ENCODE results near the gene NDC80. TPM values are rescaled to one million over a fixed set of nuclear protein-coding genes. Genes with fewer than 3 reads are reported as not detected.

The NDC80 gene
- total and polyA plus RNA-seq, 9 of the 15 experiments (the other 6 are each of a cell fraction or from before 2014, with no cell fraction given), result 65.2 to 97.9 (median 83.3) TPM

DNA sequence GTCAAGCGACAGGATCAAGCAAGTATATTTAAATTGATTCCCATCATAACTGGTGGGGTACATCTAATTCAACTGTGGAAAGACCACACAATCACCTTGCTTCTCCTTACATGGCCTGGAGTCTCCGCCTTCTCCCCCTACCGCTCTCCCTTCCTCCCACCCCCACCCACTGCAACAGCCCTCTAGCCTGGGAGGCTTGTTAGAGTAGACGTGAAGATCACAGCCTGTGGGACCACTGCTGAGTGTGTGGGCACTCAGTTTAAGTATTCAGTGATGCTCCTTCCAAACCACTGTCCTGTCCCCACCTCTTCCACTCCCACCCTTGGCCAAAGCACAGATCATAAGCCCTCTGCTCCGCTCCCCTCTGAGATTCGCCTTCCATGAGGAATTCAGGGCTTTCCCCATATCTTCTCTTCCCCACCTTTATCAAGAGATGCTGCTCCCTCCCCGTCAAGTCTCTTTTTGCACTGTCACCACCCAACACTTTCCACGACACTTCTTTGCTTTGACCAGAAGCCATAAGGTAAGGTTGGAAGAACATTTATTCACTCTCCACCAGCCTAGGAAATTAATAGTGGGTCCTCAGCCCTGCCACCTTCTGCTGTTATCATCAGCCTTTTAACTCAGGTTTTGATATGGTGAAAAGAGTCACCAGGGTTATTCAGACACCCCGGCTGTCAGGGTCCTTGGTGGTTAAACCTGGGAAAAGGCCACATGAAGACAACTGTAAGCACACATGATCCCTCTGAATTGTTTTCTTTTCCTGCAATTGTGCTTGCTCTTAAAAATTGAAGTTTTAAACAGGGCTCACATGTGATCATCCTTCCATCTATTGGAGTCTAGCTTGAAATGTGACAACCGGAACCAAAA, 1.8 kb upstream of the NDC80 start:
- H3K9me3 ChIP-seq (replicated peaks; ENCODE audit: control insufficient read depth, insufficient read depth, low read depth, low read length), result no peaks in the 10 kb centered on the region
- intact Hi-C loops (cut with micrococcal nuclease), result loop anchor here (5.0 kb wide), 1 partner anchor 88 kb away; the partner anchor contains the start of gene SMCHD1
- peak overlapping the region; percentile 61 for H3K4me3 ChIP-seq
- H4K20me1 ChIP-seq (replicated peaks; ENCODE audit: control insufficient read depth, insufficient read depth, low read length), result no peaks in the 10 kb centered on the region
- H2AFZ ChIP-seq (ENCODE audit: low read depth, low read length), result peak overlapping the region; percentile 99
- peaks cover 10 to 18% of the 10 kb centered on the region in 2 experiments; a peak in 3 of 5 replicates for H3K4me1 ChIP-seq (replicated peaks in 1 of 2; ENCODE audit: control insufficient read depth in 2 of 2, insufficient read depth in 2 of 2, low read length in 2 of 2)
- peak overlapping the region; percentile 92 for H3K4me2 ChIP-seq (ENCODE audit: insufficient read depth, low read length)
- peak; percentile 31 to 73 (median 48) for DNase-seq (ENCODE audit: extremely low read depth in 1 of 4, low spot score in 3 of 4)
- H3K9ac ChIP-seq (ENCODE audit: insufficient read depth in 1 of 2, low read depth in 2 of 2, low read length in 2 of 2), result peak overlapping the region; percentile 85 to 96
- 13% methylated on average over 10 of the region's 10 CpGs for WGBS (ENCODE audit: insufficient coverage, low coverage, missing lambda C conversion rate)
- BruUV-seq (replicated peaks), result no TSS peak
- in situ Hi-C loops (cut with MboI), result no loop called here
- H3K27me3 ChIP-seq (ENCODE audit: control insufficient read depth in 2 of 2, insufficient read depth in 2 of 2, low read length in 2 of 2), result no peaks in the 10 kb centered on the region
- FAIRE-seq, result peak; percentile 48
- peak; percentile 51 for ATAC-seq
- peaks cover 71% of the 10 kb centered on the region for H3K79me2 ChIP-seq (ENCODE audit: control insufficient read depth, insufficient read depth, low read length)
- ChIA-PET CTCF (ENCODE audit: low intra/inter-chr PET ratio) (no interaction called here), POLR2A (interaction anchor here (1.4 to 4.5 kb wide), 2 partner anchors 14 to 20 kb away, joined by 5 to 18 read pairs; no protein-coding TSS in a partner anchor)
- peaks cover 18% of the 10 kb centered on the region for H3K36me3 ChIP-seq (ENCODE audit: control insufficient read depth, insufficient read depth, low read length)
- no peaks in the 10 kb centered on the region for H3K9me1 ChIP-seq (ENCODE audit: control insufficient read depth, insufficient read depth, low read length)
- peak overlapping the region; percentile 98 for H3K27ac ChIP-seq (ENCODE audit: extremely low read depth, low read depth, low read length)
- TF ChIP-seq, protein P1, sequence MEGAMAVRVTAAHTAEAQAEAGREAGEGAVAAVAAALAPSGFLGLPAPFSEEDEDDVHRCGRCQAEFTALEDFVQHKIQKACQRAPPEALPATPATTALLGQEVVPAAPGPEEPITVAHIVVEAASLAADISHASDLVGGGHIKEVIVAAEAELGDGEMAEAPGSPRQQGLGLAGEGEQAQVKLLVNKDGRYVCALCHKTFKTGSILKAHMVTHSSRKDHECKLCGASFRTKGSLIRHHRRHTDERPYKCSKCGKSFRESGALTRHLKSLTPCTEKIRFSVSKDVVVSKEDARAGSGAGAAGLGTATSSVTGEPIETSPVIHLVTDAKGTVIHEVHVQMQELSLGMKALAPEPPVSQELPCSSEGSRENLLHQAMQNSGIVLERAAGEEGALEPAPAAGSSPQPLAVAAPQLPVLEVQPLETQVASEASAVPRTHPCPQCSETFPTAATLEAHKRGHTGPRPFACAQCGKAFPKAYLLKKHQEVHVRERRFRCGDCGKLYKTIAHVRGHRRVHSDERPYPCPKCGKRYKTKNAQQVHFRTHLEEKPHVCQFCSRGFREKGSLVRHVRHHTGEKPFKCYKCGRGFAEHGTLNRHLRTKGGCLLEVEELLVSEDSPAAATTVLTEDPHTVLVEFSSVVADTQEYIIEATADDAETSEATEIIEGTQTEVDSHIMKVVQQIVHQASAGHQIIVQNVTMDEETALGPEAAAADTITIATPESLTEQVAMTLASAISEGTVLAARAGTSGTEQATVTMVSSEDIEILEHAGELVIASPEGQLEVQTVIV (CRISPR knock-in tag; IDR thresholded peaks at IDR 0.05; ENCODE audit: borderline replicate concordance), result no peak
- TF ChIP-seq SMARCB1 (IDR thresholded peaks at IDR 0.05; ENCODE audit: insufficient read length, low read depth) (no peak), GATAD2B (IDR thresholded peaks at IDR 0.05; ENCODE audit: borderline replicate concordance) (no peak), ZBED1 (IDR thresholded peaks at IDR 0.05) (no peak), GATAD2A (IDR thresholded peaks at IDR 0.05) (no peak), MEIS2 (IDR thresholded peaks at IDR 0.05; ENCODE audit: partially characterized antibody) (no peak), CHD1 (IDR thresholded peaks at IDR 0.05; ENCODE audit: low read length) (no peak), GTF2A2 (tag; IDR thresholded peaks at IDR 0.05) (no peak), MBD2 (IDR thresholded peaks at IDR 0.05; ENCODE audit: borderline replicate concordance, low read depth) (no peak)
- TF ChIP-seq, protein P2, sequence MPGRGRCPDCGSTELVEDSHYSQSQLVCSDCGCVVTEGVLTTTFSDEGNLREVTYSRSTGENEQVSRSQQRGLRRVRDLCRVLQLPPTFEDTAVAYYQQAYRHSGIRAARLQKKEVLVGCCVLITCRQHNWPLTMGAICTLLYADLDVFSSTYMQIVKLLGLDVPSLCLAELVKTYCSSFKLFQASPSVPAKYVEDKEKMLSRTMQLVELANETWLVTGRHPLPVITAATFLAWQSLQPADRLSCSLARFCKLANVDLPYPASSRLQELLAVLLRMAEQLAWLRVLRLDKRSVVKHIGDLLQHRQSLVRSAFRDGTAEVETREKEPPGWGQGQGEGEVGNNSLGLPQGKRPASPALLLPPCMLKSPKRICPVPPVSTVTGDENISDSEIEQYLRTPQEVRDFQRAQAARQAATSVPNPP (IDR thresholded peaks at IDR 0.05; ENCODE audit: borderline replicate concordance, insufficient read depth, insufficient read length), result no peak
- TF ChIP-seq, protein P3, sequence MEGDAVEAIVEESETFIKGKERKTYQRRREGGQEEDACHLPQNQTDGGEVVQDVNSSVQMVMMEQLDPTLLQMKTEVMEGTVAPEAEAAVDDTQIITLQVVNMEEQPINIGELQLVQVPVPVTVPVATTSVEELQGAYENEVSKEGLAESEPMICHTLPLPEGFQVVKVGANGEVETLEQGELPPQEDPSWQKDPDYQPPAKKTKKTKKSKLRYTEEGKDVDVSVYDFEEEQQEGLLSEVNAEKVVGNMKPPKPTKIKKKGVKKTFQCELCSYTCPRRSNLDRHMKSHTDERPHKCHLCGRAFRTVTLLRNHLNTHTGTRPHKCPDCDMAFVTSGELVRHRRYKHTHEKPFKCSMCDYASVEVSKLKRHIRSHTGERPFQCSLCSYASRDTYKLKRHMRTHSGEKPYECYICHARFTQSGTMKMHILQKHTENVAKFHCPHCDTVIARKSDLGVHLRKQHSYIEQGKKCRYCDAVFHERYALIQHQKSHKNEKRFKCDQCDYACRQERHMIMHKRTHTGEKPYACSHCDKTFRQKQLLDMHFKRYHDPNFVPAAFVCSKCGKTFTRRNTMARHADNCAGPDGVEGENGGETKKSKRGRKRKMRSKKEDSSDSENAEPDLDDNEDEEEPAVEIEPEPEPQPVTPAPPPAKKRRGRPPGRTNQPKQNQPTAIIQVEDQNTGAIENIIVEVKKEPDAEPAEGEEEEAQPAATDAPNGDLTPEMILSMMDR (IDR thresholded peaks at IDR 0.05 in 2 of 3, conservative IDR thresholded peaks at IDR 0.05 in 1 of 3; ENCODE audit: insufficient read depth in 2 of 3, low read depth in 1 of 3, low read length in 3 of 3), result no peak

All from K562 (cell line).